Measurements from ENCODE around the gene TRAF3IP1.

DNA sequence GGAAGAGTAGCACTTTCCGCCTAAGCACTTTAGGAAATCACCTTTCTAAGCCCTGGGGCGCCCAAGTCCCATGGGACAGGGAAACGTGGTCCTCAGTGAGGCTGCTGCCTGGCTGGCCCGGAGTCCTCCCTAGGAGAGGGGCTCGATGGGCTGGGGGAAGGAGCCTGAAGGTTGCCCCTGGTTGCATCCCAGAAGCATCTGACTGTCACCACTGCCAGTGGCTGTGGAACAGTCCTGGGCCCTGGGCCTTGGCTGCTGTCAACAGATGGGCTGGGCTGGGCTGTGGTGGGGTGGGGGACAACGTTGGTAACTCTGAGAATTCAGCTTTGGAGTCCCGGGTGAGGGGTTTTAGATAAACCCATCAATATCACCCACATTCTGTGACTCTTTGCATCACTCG is 128.9 kb downstream of the TRAF3IP1 start:
- TF ChIP-seq, protein P1, sequence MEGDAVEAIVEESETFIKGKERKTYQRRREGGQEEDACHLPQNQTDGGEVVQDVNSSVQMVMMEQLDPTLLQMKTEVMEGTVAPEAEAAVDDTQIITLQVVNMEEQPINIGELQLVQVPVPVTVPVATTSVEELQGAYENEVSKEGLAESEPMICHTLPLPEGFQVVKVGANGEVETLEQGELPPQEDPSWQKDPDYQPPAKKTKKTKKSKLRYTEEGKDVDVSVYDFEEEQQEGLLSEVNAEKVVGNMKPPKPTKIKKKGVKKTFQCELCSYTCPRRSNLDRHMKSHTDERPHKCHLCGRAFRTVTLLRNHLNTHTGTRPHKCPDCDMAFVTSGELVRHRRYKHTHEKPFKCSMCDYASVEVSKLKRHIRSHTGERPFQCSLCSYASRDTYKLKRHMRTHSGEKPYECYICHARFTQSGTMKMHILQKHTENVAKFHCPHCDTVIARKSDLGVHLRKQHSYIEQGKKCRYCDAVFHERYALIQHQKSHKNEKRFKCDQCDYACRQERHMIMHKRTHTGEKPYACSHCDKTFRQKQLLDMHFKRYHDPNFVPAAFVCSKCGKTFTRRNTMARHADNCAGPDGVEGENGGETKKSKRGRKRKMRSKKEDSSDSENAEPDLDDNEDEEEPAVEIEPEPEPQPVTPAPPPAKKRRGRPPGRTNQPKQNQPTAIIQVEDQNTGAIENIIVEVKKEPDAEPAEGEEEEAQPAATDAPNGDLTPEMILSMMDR (IDR thresholded peaks at IDR 0.05) = no peak
- TF ChIP-seq POLR2A (IDR thresholded peaks at IDR 0.05) = no peak
